ENCODE measurements around the gene UBXN4.

The UBXN4 gene

DNA sequence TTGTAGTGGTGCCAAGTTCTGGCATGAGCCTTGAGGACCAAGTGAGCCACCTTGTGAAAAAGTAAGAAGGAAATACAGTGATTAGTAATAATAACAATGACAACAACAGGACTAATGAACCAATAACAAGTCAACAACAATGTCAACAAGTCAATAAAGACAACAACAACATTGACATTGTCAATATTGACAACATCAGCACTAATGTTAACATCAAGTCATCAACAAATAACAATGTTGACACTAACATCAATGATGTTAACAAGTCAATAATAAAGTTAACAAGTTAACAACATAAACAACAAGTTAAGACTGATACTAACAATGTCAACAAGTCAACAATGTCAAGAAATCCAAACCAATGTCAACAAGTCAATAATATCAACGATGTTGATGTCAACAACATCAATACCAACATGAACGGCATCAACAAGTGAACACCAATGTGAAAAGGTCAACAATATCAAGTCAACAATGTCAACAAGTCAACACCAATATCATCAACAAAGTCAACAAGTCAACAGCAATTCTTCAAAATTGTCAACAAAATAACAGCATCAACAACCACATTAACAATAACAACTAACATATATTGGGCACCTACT, 71.4 kb downstream of the UBXN4 start:
- no peak for DNase-seq (ENCODE audit: low spot score)

DNA sequence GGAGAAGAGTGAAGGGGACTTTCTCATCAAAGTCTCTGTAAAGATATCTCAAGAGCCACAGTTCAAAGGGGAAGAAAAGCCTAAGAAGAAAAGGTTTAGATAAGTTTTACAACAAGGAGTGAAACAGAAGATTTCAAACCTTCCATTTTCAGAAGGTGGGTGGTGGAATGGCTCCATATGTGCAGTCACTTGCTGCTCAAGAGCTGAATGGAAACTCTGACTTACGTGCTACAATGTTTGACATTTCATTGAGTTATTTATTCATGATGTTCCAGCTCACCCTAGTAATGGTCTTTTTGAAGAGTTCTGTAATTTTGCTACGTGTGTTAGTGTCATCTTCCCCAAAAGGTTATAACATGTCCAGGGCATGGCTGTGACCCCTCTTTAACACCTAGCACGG, 73.6 kb downstream of the UBXN4 start:
- DNase-seq (ENCODE audit: low spot score), result no peak

DNA sequence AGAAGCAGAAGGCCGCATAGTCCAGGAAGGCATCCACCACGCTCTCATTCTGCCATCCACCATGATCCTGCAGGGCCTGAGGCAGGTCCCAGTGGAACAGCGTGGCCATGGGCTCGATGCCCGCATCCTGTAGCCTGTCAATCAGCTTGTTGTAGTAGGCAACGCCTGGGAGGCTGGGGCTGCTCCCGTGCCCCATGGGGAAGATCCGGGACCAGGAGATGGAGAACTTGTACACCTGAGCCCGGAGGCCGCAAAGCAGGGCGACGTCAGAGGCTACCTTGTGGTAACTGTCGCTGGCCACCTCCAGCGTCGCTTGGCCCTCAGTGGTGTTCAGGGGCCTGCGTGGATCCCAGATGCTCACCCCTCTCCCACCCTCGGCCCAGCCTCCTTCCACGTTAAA, 75.8 kb downstream of the UBXN4 start:
- DNase-seq (ENCODE audit: low spot score), result no peak

DNA sequence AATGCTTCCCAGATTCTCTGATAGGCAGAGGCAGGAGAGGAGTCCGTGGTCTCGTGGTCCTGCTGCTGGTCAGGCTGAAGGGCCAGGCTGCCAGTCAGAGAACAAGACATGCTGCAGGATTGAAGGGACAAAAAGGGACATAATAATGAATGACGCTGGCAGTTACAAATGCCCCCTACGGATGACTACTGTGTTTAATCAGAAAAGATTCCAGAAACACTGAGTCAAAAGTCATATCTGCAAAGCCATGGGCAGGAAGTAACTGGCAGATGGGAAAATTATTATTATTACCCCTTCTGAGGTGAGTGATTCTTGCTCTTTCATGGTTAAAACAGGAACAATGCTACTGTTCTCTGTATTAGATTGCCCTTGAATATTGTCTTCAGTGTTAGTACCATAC, 76.3 kb downstream of the UBXN4 start:
- no peak for DNase-seq (ENCODE audit: low spot score)

DNA sequence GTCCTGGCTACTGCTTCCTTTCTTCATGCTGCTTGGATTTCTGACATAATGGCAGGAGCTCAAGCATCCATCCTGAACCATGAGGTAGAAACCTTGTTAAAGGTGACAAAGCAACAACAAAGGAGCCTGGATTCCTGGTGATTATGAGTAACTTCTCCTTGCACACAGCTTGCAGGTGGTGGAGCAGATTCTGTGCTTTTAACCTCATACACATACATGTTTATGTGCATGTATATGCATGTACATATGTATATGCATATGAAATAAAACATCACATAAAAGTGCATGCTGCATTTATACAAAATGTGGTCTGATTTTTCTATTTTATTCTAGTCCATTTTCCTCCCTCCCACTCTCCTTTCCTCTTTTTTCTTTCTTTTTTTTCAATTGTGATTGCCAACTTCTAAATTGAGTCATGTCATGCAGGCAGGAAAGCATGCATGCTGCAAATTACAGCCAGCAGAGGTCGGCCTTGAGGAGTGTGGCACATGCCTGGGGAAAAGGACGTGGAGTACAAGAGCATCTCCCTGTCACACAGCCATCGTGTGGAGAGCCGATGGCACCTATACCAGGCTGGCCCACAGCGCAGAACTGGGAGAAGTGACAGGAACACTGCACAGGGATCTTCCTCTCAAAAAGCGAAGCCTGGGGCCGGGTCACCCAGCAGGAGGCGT, 77.4 kb downstream of the UBXN4 start:
- DNase-seq (ENCODE audit: low spot score), result no peak

DNA sequence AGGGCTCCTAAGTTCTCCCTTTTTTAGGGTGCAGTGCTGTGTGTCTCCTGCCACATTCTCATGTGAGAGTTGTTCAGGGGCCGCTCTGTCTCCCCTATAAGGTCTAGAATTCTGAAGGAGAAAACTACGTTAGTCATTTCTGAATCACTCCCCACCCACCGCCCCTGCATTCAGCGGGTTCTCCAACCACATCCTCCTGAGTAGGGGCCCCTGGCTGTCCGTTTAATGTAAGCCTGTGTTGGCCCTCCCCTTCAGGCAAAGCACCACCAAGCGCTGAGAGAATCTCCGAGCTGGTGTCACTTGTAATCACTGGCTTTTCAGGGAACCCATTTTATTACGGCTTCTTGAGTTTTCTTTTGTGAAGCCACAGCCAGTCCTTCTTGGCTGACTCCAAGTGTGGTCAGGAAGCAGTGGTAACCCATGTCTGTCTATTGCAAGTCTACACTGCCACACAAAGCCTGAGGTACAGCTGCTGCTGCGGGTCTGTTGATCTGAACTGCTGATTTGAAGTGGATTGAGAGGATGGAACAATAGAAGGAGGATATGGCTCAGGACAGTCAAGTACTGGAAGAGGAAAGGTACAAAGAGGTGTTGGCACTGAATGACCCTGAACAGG, 78.5 kb downstream of the UBXN4 start:
- no peak for DNase-seq (ENCODE audit: low spot score)

DNA sequence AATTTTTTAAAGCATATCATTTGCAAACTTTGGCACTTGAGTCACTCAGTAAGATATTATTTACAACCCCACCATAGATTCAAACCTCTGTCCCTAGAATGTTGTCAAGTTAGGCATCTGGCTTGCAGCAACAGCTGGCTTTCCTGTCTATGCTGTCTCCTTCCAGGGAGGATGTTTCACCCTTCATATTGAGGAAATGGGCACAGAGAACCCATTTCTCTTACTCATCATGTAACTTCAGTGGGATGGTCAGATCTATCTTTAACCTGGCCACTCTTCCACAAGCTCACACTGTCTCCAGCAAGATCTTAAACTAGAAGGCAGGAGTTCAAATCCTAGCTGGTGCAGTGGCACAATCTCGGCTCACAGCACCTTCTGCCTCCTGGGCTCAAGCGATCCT, 79.5 kb downstream of the UBXN4 start:
- DNase-seq (ENCODE audit: low spot score), result no peak

DNA sequence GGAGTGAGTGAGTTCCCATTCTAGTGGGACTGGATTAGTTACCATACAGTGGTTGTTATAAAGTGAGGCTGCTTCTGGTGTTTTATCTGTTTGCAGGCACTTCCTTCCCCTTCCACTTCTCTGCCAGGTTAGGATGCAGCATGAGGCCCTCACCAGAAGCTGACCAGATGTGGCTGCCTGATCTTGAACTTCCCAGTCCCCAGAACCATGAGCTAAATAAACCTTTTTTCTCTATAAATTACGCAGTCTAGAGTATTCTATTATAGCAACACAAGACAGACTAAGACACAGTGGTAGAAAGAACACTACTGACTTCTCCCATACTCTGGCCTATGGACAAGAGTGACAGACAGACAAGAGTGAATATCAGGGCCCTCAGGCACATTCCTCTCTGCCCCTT, 81.2 kb downstream of the UBXN4 start:
- no peak for DNase-seq (ENCODE audit: low spot score)

DNA sequence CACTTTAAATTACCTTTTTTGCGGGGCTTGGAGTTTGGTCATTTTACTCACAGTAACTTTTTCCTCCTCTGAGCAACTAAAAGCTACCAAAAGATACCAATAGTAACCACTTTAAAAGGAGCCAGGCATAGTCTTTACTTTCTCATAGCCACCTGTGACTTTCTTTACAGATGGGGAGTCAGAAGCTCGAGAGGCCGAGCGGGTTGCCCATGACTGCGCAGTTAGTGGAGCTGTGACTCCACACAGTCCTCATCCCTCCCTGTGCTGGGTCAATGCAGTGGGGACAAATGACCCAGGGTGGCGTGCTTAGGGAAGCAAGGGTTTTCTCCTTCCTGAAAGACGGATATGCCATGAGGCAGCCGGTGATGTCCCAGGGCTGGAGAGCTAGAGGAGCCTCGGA, 83.5 kb downstream of the UBXN4 start:
- DNase-seq (ENCODE audit: low spot score), result no peak

DNA sequence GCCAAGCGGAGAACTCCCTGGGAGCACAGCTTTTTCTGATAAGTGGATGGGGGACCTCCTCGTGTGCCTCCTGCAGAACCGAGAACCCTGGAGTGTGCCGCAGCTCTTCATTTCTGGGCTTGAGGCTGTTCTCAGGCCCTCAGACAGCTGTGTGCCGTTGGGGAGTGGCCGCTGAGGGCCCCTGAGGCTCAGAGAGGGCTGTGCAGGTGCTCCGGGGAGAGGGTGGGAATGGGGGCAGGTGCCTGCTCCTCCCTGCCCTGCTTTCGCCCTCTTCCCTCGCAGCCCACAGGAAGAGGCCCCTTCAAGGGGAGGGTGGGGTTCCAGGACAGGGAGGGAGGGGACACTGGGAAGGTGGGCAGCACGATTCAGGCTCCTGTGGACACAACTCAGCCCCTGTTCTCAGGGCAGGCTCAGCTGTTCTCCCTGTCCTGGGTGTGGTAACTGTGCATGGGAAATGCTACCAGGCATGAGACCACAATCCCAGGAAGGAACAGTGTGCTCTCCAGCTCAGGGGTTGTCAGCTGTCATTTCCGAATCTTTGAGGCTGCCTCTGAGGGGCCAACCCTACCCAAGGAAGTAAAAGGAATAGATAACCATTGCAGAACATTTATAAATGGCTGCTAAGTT, 84.0 kb downstream of the UBXN4 start:
- no peak for DNase-seq (ENCODE audit: low spot score)

DNA sequence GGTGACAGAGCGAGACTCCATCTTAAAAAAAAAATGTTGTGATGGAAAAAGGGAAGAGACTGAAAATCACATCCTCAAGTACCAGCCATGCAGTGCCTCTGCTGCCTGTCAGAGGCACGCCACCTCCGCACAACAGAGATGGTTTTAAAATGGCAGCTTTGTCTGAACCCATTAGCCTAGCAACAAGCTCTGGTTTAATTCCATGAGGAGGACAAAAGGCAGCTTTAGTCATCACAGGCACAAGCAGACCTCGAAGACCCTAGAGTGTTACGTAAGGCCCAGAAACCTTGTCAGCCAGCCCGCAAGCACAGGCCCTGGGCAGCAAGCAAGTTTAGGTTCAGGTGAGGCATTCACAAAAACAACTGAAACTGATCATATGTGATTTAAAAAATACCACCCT, 84.9 kb downstream of the UBXN4 start:
- no peak for DNase-seq (ENCODE audit: low spot score)

DNA sequence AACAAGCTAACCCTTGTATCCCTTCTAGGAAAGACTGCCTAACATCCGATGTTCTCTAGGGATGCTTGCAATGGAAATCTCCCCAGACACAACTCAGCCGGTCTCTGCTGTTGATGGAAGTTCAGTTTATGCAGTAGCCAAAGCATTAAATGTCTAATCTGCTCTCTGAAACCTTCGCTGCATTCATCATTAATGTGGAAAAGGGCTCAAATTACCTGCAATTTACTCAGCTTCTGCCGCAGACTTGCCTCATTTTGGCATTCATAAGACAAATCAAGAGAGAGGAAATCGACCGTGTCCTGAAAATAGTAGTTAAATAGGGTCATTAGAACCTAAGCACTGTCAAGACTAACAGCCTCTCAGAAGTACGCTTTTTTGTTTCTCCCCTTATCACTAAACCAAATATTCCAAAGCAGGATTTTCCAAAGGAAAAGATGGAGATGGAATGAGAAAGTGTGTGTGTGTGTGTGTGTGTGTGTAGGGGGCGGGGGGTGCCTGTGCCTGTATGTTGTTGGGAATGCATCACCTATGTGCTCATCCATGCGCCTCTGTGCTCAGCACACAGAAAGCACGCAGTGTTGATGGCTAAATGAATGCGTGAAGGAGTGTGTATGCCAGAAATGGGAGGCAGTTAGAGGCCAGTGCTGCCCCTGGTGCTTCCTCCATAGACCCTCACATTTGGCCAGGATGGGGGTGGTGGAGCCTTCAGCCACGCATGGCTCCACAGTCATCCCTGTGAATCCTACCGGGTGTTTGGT, 87.9 kb downstream of the UBXN4 start:
- no peak for DNase-seq (ENCODE audit: low spot score)

DNA sequence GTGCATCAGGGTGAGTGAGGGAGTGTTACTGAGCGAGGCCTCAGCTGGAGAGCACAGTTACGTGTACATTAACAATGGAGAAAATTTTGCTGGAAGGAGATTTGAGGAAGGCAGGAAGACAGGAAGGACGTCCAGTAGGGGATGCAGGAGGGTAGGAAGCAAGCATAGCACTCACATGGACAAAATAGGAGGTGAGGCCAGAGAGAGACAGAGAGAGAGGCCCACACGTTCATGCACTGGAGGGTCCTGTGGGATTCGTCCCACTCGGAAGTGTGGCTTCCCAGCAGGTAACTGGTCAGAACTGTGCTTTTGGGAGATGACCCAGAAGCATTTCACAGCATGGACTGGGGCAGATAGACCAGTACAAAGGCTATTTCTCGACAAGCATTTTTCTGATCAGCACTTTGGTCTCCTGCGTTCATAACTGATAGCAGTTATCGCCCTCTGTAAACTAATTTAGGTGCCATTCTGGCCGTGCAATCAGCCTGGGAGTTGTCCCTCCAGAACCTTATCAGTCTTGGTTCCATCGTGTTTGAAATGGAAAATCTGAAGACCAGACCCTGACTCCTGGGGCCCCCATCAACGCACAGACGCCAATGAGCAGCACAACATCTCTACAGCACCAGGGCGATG, 89.6 kb downstream of the UBXN4 start:
- no peak for DNase-seq (ENCODE audit: low spot score)

DNA sequence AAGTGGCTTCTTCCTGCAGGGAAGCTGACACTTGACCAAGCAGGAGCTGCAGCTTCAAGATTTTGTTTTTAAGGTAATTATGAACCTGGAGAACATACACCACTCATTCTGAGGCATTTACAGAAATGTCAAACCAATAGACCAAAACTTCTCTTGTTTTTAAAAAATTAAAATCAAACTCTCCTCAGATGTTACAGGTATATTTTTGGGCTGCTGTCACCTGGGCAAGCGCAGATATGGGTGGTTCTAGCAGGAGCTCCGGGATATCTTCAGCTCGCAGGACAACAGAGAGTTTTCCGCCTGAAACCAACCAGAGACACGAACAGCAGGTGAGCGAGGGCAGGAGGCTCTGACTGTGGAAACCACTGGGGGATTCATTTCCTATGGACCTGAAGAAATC, 91.2 kb downstream of the UBXN4 start:
- DNase-seq (ENCODE audit: low spot score), result no peak
